Spleen (tissue), 11 donors: ENCODE data around the gene IL17D. TPM values are rescaled to one million over a fixed set of nuclear protein-coding genes. Genes with fewer than 3 reads are reported as not detected.

ENCODE experiments used
- DNase-seq: peaks from one replicate; pipeline ENCODE4 v3.0.0-alpha.2; 2020
- H3K27ac ChIP-seq, 8 donors: fragments of 200-600 bp; sonication (generic) in 7 of 8; 1 replicate in 4 of 8; 2 replicates in 4 of 8; pipeline versions ENCODE4 v1.5.0 to v1.8.0; 2016 to 2021; ENCODE audit warnings: inconsistent platforms in 4 of 8, mild to moderate bottlenecking in 4 of 8, moderate library complexity in 1 of 8
- H3K27me3 ChIP-seq, 7 donors: fragments of 200-600 bp; sonication (generic) in 6 of 7; replicated peaks in 1 of 7; 1 replicate in 4 of 7; 2 replicates in 3 of 7; pipeline versions ENCODE4 v1.5.0 to v1.8.0; 2016 to 2021; ENCODE audit warnings: inconsistent platforms in 3 of 7, mild to moderate bottlenecking in 1 of 7
- H3K36me3 ChIP-seq, 6 donors: fragments of 200-600 bp; sonication (generic) in 5 of 6; 1 replicate in 4 of 6; 2 replicates in 2 of 6; pipeline versions ENCODE4 v1.5.0 to v1.8.0; 2016 to 2021; ENCODE audit warnings: inconsistent platforms in 2 of 6
- H3K4me1 ChIP-seq, 6 donors: fragments of 200-600 bp; sonication (generic) in 5 of 6; 1 replicate in 3 of 6; 2 replicates in 3 of 6; pipeline versions ENCODE4 v1.5.0 to v1.8.0; 2016 to 2021; ENCODE audit warnings: inconsistent platforms in 3 of 6
- H3K4me3 ChIP-seq, 8 donors: fragments of 200-600 bp; sonication (generic) in 7 of 8; 1 replicate in 4 of 8; 2 replicates in 4 of 8; pipeline versions ENCODE4 v1.5.0 to v1.8.0; 2016 to 2021; ENCODE audit warnings: inconsistent platforms in 4 of 8, mild to moderate bottlenecking in 4 of 8, moderate library complexity in 2 of 8
- H3K9me3 ChIP-seq, 8 donors: fragments of 200-600 bp; sonication (generic) in 7 of 8; 1 replicate in 4 of 8; 2 replicates in 4 of 8; pipeline versions ENCODE4 v1.5.0 to v1.8.0; 2016 to 2021; ENCODE audit warnings: inconsistent platforms in 4 of 8
- CTCF ChIP-seq, 11 experiments: fragments of 200-600 bp in 7 of 11; fragments of 450-650 bp in 4 of 11; sonication (generic) in 4 of 11; IDR thresholded peaks in 8 of 11; conservative IDR thresholded peaks in 3 of 11; 1 replicate in 7 of 11; 2 replicates in 4 of 11; pipeline versions ENCODE4 v1.4.0 to v1.8.0; 2016 to 2021; ENCODE audit warnings: antibody characterized with exemption in 11 of 11, inconsistent platforms in 4 of 11, mild to moderate bottlenecking in 1 of 11
- POLR2A ChIP-seq, 3 donors: fragments of 450-650 bp; IDR thresholded peaks; one replicate each; pipeline ENCODE4 v1.5.1; 2017; ENCODE audit warnings: antibody characterized with exemption in 3 of 3, mild to moderate bottlenecking in 1 of 3
- POLR2AphosphoS5 ChIP-seq, 3 donors: sonication (generic); formaldehyde crosslinking; IDR thresholded peaks; one replicate each; pipeline ENCODE4 v1.5.1; 2017; ENCODE audit warnings: antibody characterized with exemption in 3 of 3
- WGBS, 5 donors: extraction: QIAGEN DNeasy Blood & Tissue Kit in 3 of 5; methylation state at CpG; one replicate each; pipeline versions ENCODE4 v1.1.5 to v1.1.7; 2013 to 2018; 5-methylcytosine and 5-hydroxymethylcytosine counted together
- intact Hi-C: fragments of 100-400 bp; cut with DNase I; formaldehyde crosslinking; loops from one replicate; pipeline ENCODE4 v1.15.0; 2023; ENCODE audit warnings: low total_unique reads
- polyA plus RNA-seq, 3 donors: library from polyadenylated mRNA; stranded (reverse); fragments of 200-250 nt; gene quantifications; one replicate each; pipeline ENCODE4 v1.2.1, GENCODE V29; 2013
- total RNA-seq, 7 donors: library from RNA; depleted of rRNA in 3 of 7; stranded (reverse); fragments of >200 nt in 3 of 7; fragmentation: NEBNext Ultra II Directional in 4 of 7; extraction: Animal tissue kit (Norgen Biotek cat#: 25700) in 4 of 7; gene quantifications; one replicate each; pipeline versions ENCODE4 v1.1.0 to v1.2.1, GENCODE V29; 2016 to 2021
- donor health status: healthy with polysubstance abuse.
- donor health status: DM: no; HTN: no; CAD: no; lungs with moderate emphysema.
- donor health status: DM: no; HTN: no; CAD: no.
- donor health status: Bipolar disorder and iron deficiency.
- donor health status: healthy.
- donor health status: DM: no; HTN: no; CAD: no.
- donor health status: DM: yes; HTN: yes; CAD: no.

Gene IL17D
- total and polyA plus RNA-seq, 10 donors: 0.15 to 0.68 (median 0.32) TPM; not detected in 3

GRCh38 chr13:20704459-20705069, 1.1 kb downstream of the IL17D start:
- DNase-seq: no peak
- intact Hi-C loops: loop anchor here (10.0 kb wide), 1 partner anchor 210 kb away; no protein-coding TSS in a partner anchor

GRCh38 chr13:20706661-20707060, 3.2 kb downstream of the IL17D start:
- Histone ChIP-seq H3K9me3 (no peaks in the 10 kb centered on the region), H3K36me3 (no peaks in the 10 kb centered on the region), H3K4me1 (peaks cover 0 to 23% (median 17%) of the 10 kb centered on the region in 6 donors), H3K27ac (no peak overlapping the region), H3K4me3 (no peak overlapping the region), H3K27me3 (peaks cover 0 to 18% (median 10%) of the 10 kb centered on the region in 7 donors)
- DNase-seq: no peak
- intact Hi-C loops: loop anchor here (10.0 kb wide), 1 partner anchor 212 kb away; no protein-coding TSS in a partner anchor
- 85 to 100% (median 94%) methylated on average over 5 of the region's 5 CpGs for WGBS, 5 donors
- TF ChIP-seq POLR2A (IDR thresholded peaks at IDR 0.05): no peak
- TF ChIP-seq POLR2AphosphoS5 (IDR thresholded peaks at IDR 0.05): no peak

More at GRCh38 chr13:20704459-20705069, 1.1 kb downstream of the IL17D start:
- 30 to 51% (median 35%) methylated on average over 11 to 19 of the region's 20 CpGs for WGBS, 5 donors
- H3K9me3 ChIP-seq: no peaks in the 10 kb centered on the region
- H3K27me3 ChIP-seq: peaks cover 0 to 39% (median 25%) of the 10 kb centered on the region in 7 donors
- H3K27ac ChIP-seq: peak overlapping the region in 1 of 8 donors; percentile 51
- peaks cover 0 to 26% (median 18%) of the 10 kb centered on the region in 6 donors for H3K4me1 ChIP-seq
- H3K36me3 ChIP-seq: no peaks in the 10 kb centered on the region
- TF ChIP-seq POLR2AphosphoS5 (IDR thresholded peaks at IDR 0.05) (no peak), POLR2A (IDR thresholded peaks at IDR 0.05) (no peak), CTCF (IDR thresholded peaks at IDR 0.05 in 8 of 11, conservative IDR thresholded peaks at IDR 0.05 in 3 of 11) (no peak)
- peak overlapping the region in 6 of 8 donors; percentile 36 to 84 (median 62) for H3K4me3 ChIP-seq

GRCh38 chr13:20708216-20708615, 4.7 kb downstream of the IL17D start:
- Histone ChIP-seq H3K4me1 (peaks cover 5 to 21% (median 13%) of the 10 kb centered on the region in 6 donors), H3K27me3 (peaks cover 0 to 13% (median under 1%) of the 10 kb centered on the region in 7 donors), H3K36me3 (no peaks in the 10 kb centered on the region), H3K27ac (no peak overlapping the region), H3K9me3 (no peaks in the 10 kb centered on the region), H3K4me3 (no peak overlapping the region)
- DNase-seq: no peak
- TF ChIP-seq POLR2A (IDR thresholded peaks at IDR 0.05) (no peak), CTCF (IDR thresholded peaks at IDR 0.05 in 8 of 11, conservative IDR thresholded peaks at IDR 0.05 in 3 of 11) (no peak), POLR2AphosphoS5 (IDR thresholded peaks at IDR 0.05) (no peak)
- intact Hi-C loops: loop anchor here (10.0 kb wide), 1 partner anchor 213 kb away; no protein-coding TSS in a partner anchor
- 72 to 92% (median 85%) methylated on average over 2 of the region's 2 CpGs for WGBS, 5 donors

- peaks cover 0 to 11% (median 0%) of the 10 kb centered on the region in 7 donors for H3K27me3 ChIP-seq
- H3K36me3 ChIP-seq: no peaks in the 10 kb centered on the region
- H3K4me3 ChIP-seq: no peak overlapping the region
- DNase-seq: no peak
- intact Hi-C loops: loop anchor here (10.0 kb wide), 1 partner anchor 215 kb away; no protein-coding TSS in a partner anchor
- H3K4me1 ChIP-seq: peaks cover 5 to 21% (median 12%) of the 10 kb centered on the region in 6 donors
- WGBS, 5 donors: 86 to 91% (median 88%) methylated on average over 8 of the region's 8 CpGs
- no peaks in the 10 kb centered on the region for H3K9me3 ChIP-seq
- no peak overlapping the region for H3K27ac ChIP-seq
- TF ChIP-seq POLR2AphosphoS5 (IDR thresholded peaks at IDR 0.05): no peak
- TF ChIP-seq CTCF (IDR thresholded peaks at IDR 0.05 in 8 of 11, conservative IDR thresholded peaks at IDR 0.05 in 3 of 11): no peak
- no peak for TF ChIP-seq POLR2A (IDR thresholded peaks at IDR 0.05)
Observed at GRCh38 chr13:20709369-20709768, 5.9 kb downstream of the IL17D start.
